H9 (cell line): ENCODE measurements around the gene NUP62CL. TPM values are rescaled to one million over a fixed set of nuclear protein-coding genes. Genes with fewer than 3 reads are reported as not detected.
"Not testable (repeated sequence)": the region's sequence is repeated elsewhere in the genome, so short reads cannot be mapped to it uniquely, and the experiment has no call there.

Experiments
- DNase-seq: peaks from one replicate; pipeline ENCODE4 v3.0.0-alpha.2; 2017
- H2AFZ ChIP-seq: one replicate; pipeline ENCODE4 v1.6.1; 2013; ENCODE audit warnings: mild to moderate bottlenecking, low read length, control low read depth, moderate library complexity
- H2AK5ac ChIP-seq: 2 replicates; pipeline ENCODE4 v1.6.1; 2013; ENCODE audit warnings: low read length, control low read depth, mixed read lengths; ENCODE audit not compliant: insufficient read length
- H2BK120ac ChIP-seq: one replicate; pipeline ENCODE4 v1.6.1; 2013; ENCODE audit warnings: low read depth, mild to moderate bottlenecking, low read length, control low read depth, inconsistent platforms; ENCODE audit not compliant: poor library complexity, severe bottlenecking
- H2BK12ac ChIP-seq: 2 replicates; pipeline ENCODE4 v1.6.1; 2013; ENCODE audit warnings: low read length, control low read depth, mixed read lengths, low read depth; ENCODE audit not compliant: insufficient read length
- H2BK15ac ChIP-seq: 2 replicates; pipeline ENCODE4 v1.6.1; 2013; ENCODE audit warnings: low read depth, low read length, control low read depth
- H2BK20ac ChIP-seq: one replicate; pipeline ENCODE4 v1.6.1; 2013; ENCODE audit warnings: low read depth, mild to moderate bottlenecking, low read length, control low read depth, inconsistent platforms; ENCODE audit not compliant: poor library complexity, severe bottlenecking
- H2BK5ac ChIP-seq: 2 replicates; pipeline ENCODE4 v1.6.1; 2013; ENCODE audit warnings: low read length, control low read depth, mixed read lengths; ENCODE audit not compliant: insufficient read length
- H3K14ac ChIP-seq: 2 replicates; pipeline ENCODE4 v1.6.1; 2013; ENCODE audit warnings: low read length, control low read depth; ENCODE audit not compliant: insufficient read depth
- H3K18ac ChIP-seq: 2 replicates; pipeline ENCODE4 v1.6.1; 2013; ENCODE audit warnings: low read depth, mild to moderate bottlenecking, mixed read lengths, low read length, control low read depth; ENCODE audit not compliant: insufficient read length
- H3K23ac ChIP-seq: 2 replicates; pipeline ENCODE4 v1.6.1; 2013; ENCODE audit warnings: low read length, control low read depth, mixed read lengths, low read depth; ENCODE audit not compliant: insufficient read length
- H3K23me2 ChIP-seq: 2 replicates; pipeline ENCODE4 v1.6.1; 2013; ENCODE audit warnings: low read depth, mild to moderate bottlenecking, mixed read lengths, low read length, control low read depth; ENCODE audit not compliant: insufficient read length, poor library complexity, severe bottlenecking
- H3K27ac ChIP-seq: 2 replicates; pipeline ENCODE4 v1.5.1; 2013; ENCODE audit warnings: low read length, control low read depth, mixed read lengths, low read depth; ENCODE audit not compliant: insufficient read length
- H3K27me3 ChIP-seq: 2 replicates; pipeline ENCODE4 v1.6.1; 2013; ENCODE audit warnings: low read length, control low read depth, inconsistent platforms; ENCODE audit not compliant: insufficient read depth
- H3K4ac ChIP-seq: 2 replicates; pipeline ENCODE4 v1.6.1; 2013; ENCODE audit warnings: low read depth, mild to moderate bottlenecking, control low read depth, inconsistent platforms, low read length, moderate library complexity
- H3K4me1 ChIP-seq: 2 replicates; pipeline ENCODE4 v1.6.1; 2013; ENCODE audit warnings: low read length, control low read depth, inconsistent platforms; ENCODE audit not compliant: insufficient read depth
- H3K4me2 ChIP-seq: 2 replicates; pipeline ENCODE4 v1.6.1; 2013; ENCODE audit warnings: low read length, control low read depth, mixed read lengths; ENCODE audit not compliant: insufficient read length, insufficient read depth
- H3K56ac ChIP-seq: 2 replicates; pipeline ENCODE4 v1.6.1; 2013; ENCODE audit warnings: low read depth, mild to moderate bottlenecking, mixed read lengths, low read length, control low read depth; ENCODE audit not compliant: insufficient read length
- H3K79me1 ChIP-seq: 2 replicates; pipeline ENCODE4 v1.6.1; 2013; ENCODE audit warnings: low read depth, mild to moderate bottlenecking, moderate library complexity, low read length, control low read depth, inconsistent platforms; ENCODE audit not compliant: insufficient read depth, poor library complexity, severe bottlenecking
- H3K79me2 ChIP-seq: 2 replicates; pipeline ENCODE4 v1.6.1; 2013; ENCODE audit warnings: low read length, control low read depth, inconsistent platforms; ENCODE audit not compliant: insufficient read depth
- H3K9ac ChIP-seq: 2 replicates; pipeline ENCODE4 v1.6.1; 2013; ENCODE audit warnings: low read length, control low read depth, mixed read lengths; ENCODE audit not compliant: insufficient read length; ENCODE audit errors: extremely low read depth
- H3K9me3 ChIP-seq: one replicate; pipeline ENCODE4 v1.6.1; 2013; ENCODE audit warnings: low read depth, low read length, inconsistent platforms; ENCODE audit not compliant: control insufficient read depth
- H3T11ph ChIP-seq: one replicate; pipeline ENCODE4 v1.6.1; 2013; ENCODE audit warnings: mild to moderate bottlenecking, low read length, control low read depth, inconsistent platforms
- H4K20me1 ChIP-seq: one replicate; pipeline ENCODE4 v1.6.1; 2013; ENCODE audit not compliant: control insufficient read depth, insufficient read length, insufficient read depth
- H4K5ac ChIP-seq: 2 replicates; pipeline ENCODE4 v1.6.1; 2013; ENCODE audit warnings: low read depth, mild to moderate bottlenecking, mixed read lengths, low read length, control low read depth; ENCODE audit not compliant: insufficient read length
- H4K8ac ChIP-seq: replicated peaks from 2 replicates; pipeline ENCODE4 v1.6.1; 2013; ENCODE audit warnings: low read length, control low read depth, mixed read lengths, low read depth; ENCODE audit not compliant: insufficient read length
- H4K91ac ChIP-seq: 2 replicates; pipeline ENCODE4 v1.6.1; 2013; ENCODE audit warnings: low read depth, mild to moderate bottlenecking, moderate library complexity, mixed read lengths, low read length, control low read depth; ENCODE audit not compliant: insufficient read length
- H3K27ac Mint-ChIP-seq, 3 experiments: 2 replicates in 2 of 3; 3 replicates in 1 of 3; pipeline ENCODE4 v1.8.0; 2020 to 2021; ENCODE audit warnings: mixed read lengths in 3 of 3, mild to moderate bottlenecking in 1 of 3, moderate library complexity in 1 of 3
- H3K27me3 Mint-ChIP-seq: 2 replicates; pipeline ENCODE4 v1.8.0; 2021; ENCODE audit warnings: low read depth, mild to moderate bottlenecking, moderate library complexity, mixed read lengths
- H3K36me3 Mint-ChIP-seq, 3 experiments: 2 replicates in 2 of 3; 3 replicates in 1 of 3; pipeline ENCODE4 v1.8.0; 2020 to 2021; ENCODE audit warnings: low read depth in 3 of 3, mixed read lengths in 3 of 3; ENCODE audit not compliant: insufficient read depth in 1 of 3
- H3K4me1 Mint-ChIP-seq, 2 experiments: 2 replicates each; pipeline ENCODE4 v1.8.0; 2020; ENCODE audit warnings: mixed read lengths in 2 of 2
- H3K4me3 Mint-ChIP-seq, 2 experiments: 2 replicates in 1 of 2; 3 replicates in 1 of 2; pipeline ENCODE4 v1.8.0; 2020 to 2021; ENCODE audit warnings: mild to moderate bottlenecking in 2 of 2, mixed read lengths in 2 of 2, moderate library complexity in 1 of 2
- H3K9me3 Mint-ChIP-seq, 2 experiments: 2 replicates in 1 of 2; 3 replicates in 1 of 2; pipeline ENCODE4 v1.8.0; 2020; ENCODE audit warnings: mild to moderate bottlenecking in 2 of 2, mixed read lengths in 2 of 2, moderate library complexity in 1 of 2
- WGBS: extraction: QIAGEN DNeasy Blood & Tissue Kit; methylation state at CpG from one replicate; pipeline ENCODE4 v1.1.7; 2013; ENCODE audit warnings: missing lambda C conversion rate, low lambda C conversion rate, mixed read lengths; ENCODE audit not compliant: insufficient read length; ENCODE audit errors: extremely low coverage; 5-methylcytosine and 5-hydroxymethylcytosine counted together
- total RNA-seq: library from RNA; stranded (reverse); gene quantifications from 2 replicates; pipeline ENCODE4 v1.2.1, GENCODE V29; 2021
- TF ChIP-seq, protein P1 (sequence below): fragments of 200-600 bp; sonication (generic); conservative IDR thresholded peaks from 3 replicates; pipeline ENCODE4 v1.8.0; 2021; ENCODE audit warnings: antibody characterized with exemption, mild to moderate bottlenecking

NUP62CL gene
- total RNA-seq, 1 experiment from 2014 or later = 3.9 TPM

DNA sequence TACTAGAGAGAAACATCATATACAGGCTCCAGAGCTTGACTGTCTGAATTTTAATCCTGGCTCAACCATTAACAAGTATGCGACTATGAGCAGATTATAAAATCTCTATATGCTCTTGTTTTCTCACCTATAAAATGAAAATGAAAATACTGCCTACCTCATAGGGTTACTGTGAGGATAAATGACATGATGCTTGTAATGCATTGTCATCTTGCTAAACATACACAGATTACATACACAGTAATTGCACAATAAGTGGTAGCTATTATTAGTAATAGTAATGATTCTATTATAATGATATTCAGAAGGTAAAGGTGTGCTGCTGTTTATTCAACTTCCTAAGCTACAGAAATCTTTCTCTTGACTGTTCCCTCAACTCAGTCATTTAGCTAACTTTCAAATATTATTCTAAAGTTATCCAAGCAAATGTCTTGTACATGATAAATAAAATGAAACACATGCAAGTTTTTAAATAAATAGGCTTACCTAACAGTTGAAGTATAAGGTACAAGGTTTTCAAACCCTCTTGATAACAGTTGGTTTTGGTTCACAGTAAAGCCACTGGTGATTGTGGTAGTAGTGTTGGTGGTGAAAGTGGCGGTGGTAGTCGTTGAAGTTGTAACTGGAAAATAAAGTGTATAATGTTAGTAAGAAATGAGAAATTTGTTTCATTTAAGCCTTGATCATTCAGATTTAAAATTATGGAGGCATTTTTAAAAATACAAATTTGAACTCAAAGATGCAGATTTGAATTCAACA, 38.9 kb downstream of the NUP62CL start:
- H2AFZ ChIP-seq = no peak overlapping the region
- no peaks in the 10 kb centered on the region for H3K27me3 Mint-ChIP-seq
- no peaks in the 10 kb centered on the region for H3K79me1 ChIP-seq
- H3K9me3 ChIP-seq = no peaks in the 10 kb centered on the region
- DNase-seq = no peak
- H3K4ac ChIP-seq = no peak overlapping the region
- no peak overlapping the region for H3K14ac ChIP-seq
- H4K91ac ChIP-seq = no peak overlapping the region
- H3K27me3 ChIP-seq = no peaks in the 10 kb centered on the region
- no peaks in the 10 kb centered on the region for H4K20me1 ChIP-seq
- H3K9me3 Mint-ChIP-seq = peaks cover 5 to 54% of the 10 kb centered on the region in 2 experiments; a peak in 4 of 5 replicates
- no peak overlapping the region for H3K18ac ChIP-seq
- no peak overlapping the region for H4K8ac ChIP-seq
- H2BK20ac ChIP-seq = no peak overlapping the region
- no peak overlapping the region for H3K27ac ChIP-seq
- no peak overlapping the region; a peak in 1 of 7 replicates for H3K27ac Mint-ChIP-seq
- no peak overlapping the region for H2BK120ac ChIP-seq
- no CpG with 5 or more reads among the region's 3 CpGs for WGBS
- H2BK12ac ChIP-seq = no peak overlapping the region
- no peak overlapping the region for H3K23ac ChIP-seq
- no peak overlapping the region for H3K4me3 Mint-ChIP-seq
- no peak overlapping the region for H3T11ph ChIP-seq
- H3K4me2 ChIP-seq = no peak overlapping the region
- H3K36me3 Mint-ChIP-seq = peaks cover 5 to 27% (median 15%) of the 10 kb centered on the region in 3 experiments; a peak in 5 of 7 replicates
- H3K4me1 Mint-ChIP-seq = no peaks in the 10 kb centered on the region
- TF ChIP-seq, protein P1, sequence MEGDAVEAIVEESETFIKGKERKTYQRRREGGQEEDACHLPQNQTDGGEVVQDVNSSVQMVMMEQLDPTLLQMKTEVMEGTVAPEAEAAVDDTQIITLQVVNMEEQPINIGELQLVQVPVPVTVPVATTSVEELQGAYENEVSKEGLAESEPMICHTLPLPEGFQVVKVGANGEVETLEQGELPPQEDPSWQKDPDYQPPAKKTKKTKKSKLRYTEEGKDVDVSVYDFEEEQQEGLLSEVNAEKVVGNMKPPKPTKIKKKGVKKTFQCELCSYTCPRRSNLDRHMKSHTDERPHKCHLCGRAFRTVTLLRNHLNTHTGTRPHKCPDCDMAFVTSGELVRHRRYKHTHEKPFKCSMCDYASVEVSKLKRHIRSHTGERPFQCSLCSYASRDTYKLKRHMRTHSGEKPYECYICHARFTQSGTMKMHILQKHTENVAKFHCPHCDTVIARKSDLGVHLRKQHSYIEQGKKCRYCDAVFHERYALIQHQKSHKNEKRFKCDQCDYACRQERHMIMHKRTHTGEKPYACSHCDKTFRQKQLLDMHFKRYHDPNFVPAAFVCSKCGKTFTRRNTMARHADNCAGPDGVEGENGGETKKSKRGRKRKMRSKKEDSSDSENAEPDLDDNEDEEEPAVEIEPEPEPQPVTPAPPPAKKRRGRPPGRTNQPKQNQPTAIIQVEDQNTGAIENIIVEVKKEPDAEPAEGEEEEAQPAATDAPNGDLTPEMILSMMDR = no peak
- no peaks in the 10 kb centered on the region for H3K23me2 ChIP-seq
- no peak overlapping the region for H3K9ac ChIP-seq
- H3K4me1 ChIP-seq = no peaks in the 10 kb centered on the region
- no peaks in the 10 kb centered on the region for H3K79me2 ChIP-seq
- no peak overlapping the region for H2BK5ac ChIP-seq
- H4K5ac ChIP-seq = no peak overlapping the region
- no peak overlapping the region for H3K56ac ChIP-seq
- no peak overlapping the region for H2AK5ac ChIP-seq
- H2BK15ac ChIP-seq = no peak overlapping the region

- not testable (repeated sequence) for H3K23ac ChIP-seq, H3K14ac ChIP-seq, H3K27me3 Mint-ChIP-seq, H3K79me2 ChIP-seq, H2AK5ac ChIP-seq, H3K4me2 ChIP-seq, H4K8ac ChIP-seq, H3K4me1 ChIP-seq, H3K27me3 ChIP-seq, H2AFZ ChIP-seq, H4K20me1 ChIP-seq, H3K18ac ChIP-seq, H3K27ac ChIP-seq, H3K4ac ChIP-seq, H3K23me2 ChIP-seq, H3K9me3 ChIP-seq, H2BK120ac ChIP-seq, H3K4me3 Mint-ChIP-seq, H2BK15ac ChIP-seq, DNase-seq, H3K79me1 ChIP-seq, H3K27ac Mint-ChIP-seq, H4K91ac ChIP-seq, H2BK20ac ChIP-seq, H3K9ac ChIP-seq, H3K56ac ChIP-seq, H3T11ph ChIP-seq, H4K5ac ChIP-seq, H2BK12ac ChIP-seq, H2BK5ac ChIP-seq
- Mint-ChIP-seq H3K4me1 (peaks cover 5 to 12% of the 10 kb centered on the region in 2 experiments; a peak in 3 of 4 replicates), H3K36me3 (peaks cover 2 to 15% (median 14%) of the 10 kb centered on the region in 3 experiments; a peak in 6 of 7 replicates), H3K9me3 (peaks cover 7 to 26% of the 10 kb centered on the region in 2 experiments; a peak in 4 of 5 replicates)
- no CpG with 5 or more reads among the region's 4 CpGs for WGBS
Measured at GRCh38 chrX:107157618-107158017, 48.6 kb downstream of the NUP62CL start.
